ENCODE measurements around the gene PRR11. TPM values are rescaled to one million over a fixed set of nuclear protein-coding genes. Genes with fewer than 3 reads are reported as not detected.

PRR11 gene
- total and polyA plus RNA-seq, 2 of the 8 experiments (the other 6 are each of a cell fraction or from before 2014, with no cell fraction given) = 32.7 to 83.0 TPM

GRCh38 chr17:59131131-59131530 lies 24.4 kb upstream of the PRR11 start:
- Histone ChIP-seq H2BK5ac (ENCODE audit: low read depth, low read length) (no peak overlapping the region), H3K27me3 (replicated peaks in 1 of 4; ENCODE audit: control insufficient read depth in 3 of 4, extremely low read depth in 1 of 4, insufficient read depth in 3 of 4, low read length in 3 of 4) (no peaks in the 10 kb centered on the region), H2AFZ (ENCODE audit: low read length) (no peak overlapping the region), H2AK5ac (ENCODE audit: low read depth, low read length) (no peak overlapping the region), H3K4me1 (replicated peaks in 1 of 4; ENCODE audit: control insufficient read depth in 3 of 4, insufficient read depth in 4 of 4, low read length in 3 of 4) (no peaks in the 10 kb centered on the region), H3K23me2 (ENCODE audit: low read depth, low read length) (no peaks in the 10 kb centered on the region), H3K36me3 (ENCODE audit: control insufficient read depth in 2 of 4, insufficient read depth in 4 of 4, low read length in 3 of 4) (peaks cover 2 to 10% (median 4%) of the 10 kb centered on the region in 4 experiments; a peak in 3 of 8 replicates), H3K4me2 (ENCODE audit: insufficient read depth in 1 of 2, low read depth in 2 of 2, low read length in 2 of 2) (no peak overlapping the region), H3K56ac (replicated peaks; ENCODE audit: insufficient read length, low read depth, low read length) (no peak overlapping the region), H4K91ac (replicated peaks; ENCODE audit: insufficient read length, low read length) (no peak overlapping the region), H3K27ac (ENCODE audit: low read depth, low read length) (no peak overlapping the region), H2BK120ac (replicated peaks; ENCODE audit: low read depth, low read length) (no peak overlapping the region), H2BK20ac (ENCODE audit: low read length) (no peak overlapping the region), H4K5ac (ENCODE audit: insufficient read length, low read depth, low read length) (no peak overlapping the region), H3K23ac (ENCODE audit: insufficient read length) (no peak overlapping the region), H3K18ac (ENCODE audit: extremely low read depth, low read length) (no peak overlapping the region), H4K8ac (ENCODE audit: extremely low read depth, insufficient read depth, low read length) (no peak overlapping the region), H3K79me1 (ENCODE audit: low read depth, low read length) (peaks cover 2% of the 10 kb centered on the region), H3K79me2 (ENCODE audit: control insufficient read depth in 1 of 2, insufficient read depth in 2 of 2, low read length in 2 of 2) (peaks cover 0 to 42% of the 10 kb centered on the region in 2 experiments; a peak in 2 of 4 replicates), H3K9me3 (ENCODE audit: insufficient read depth in 2 of 2, low read depth in 1 of 2, low read length in 1 of 2) (no peaks in the 10 kb centered on the region), H2BK15ac (ENCODE audit: low read length) (no peak overlapping the region), H3K4ac (replicated peaks; ENCODE audit: insufficient read length, low read depth, low read length) (no peak overlapping the region), H4K20me1 (replicated peaks in 1 of 2; ENCODE audit: control insufficient read depth in 1 of 2, insufficient read depth in 2 of 2, low read length in 2 of 2) (peaks cover 0 to 7% of the 10 kb centered on the region in 2 experiments), H3K14ac (ENCODE audit: insufficient read length) (no peak overlapping the region), H3K4me3 (ENCODE audit: extremely low read depth in 1 of 4, insufficient read depth in 2 of 4, low read depth in 3 of 4, low read length in 4 of 4) (no peak overlapping the region), H3K9ac (replicated peaks in 1 of 4; ENCODE audit: extremely low read depth in 1 of 4, low read depth in 3 of 4, low read length in 3 of 4) (no peak overlapping the region), H2BK12ac (ENCODE audit: low read depth, low read length) (no peak overlapping the region)
- WGBS, 2 experiments (ENCODE audit: extremely low coverage in 1 of 2, insufficient coverage in 1 of 2, insufficient read length in 1 of 2, insufficient replicate concordance in 2 of 2, low coverage in 1 of 2, low lambda C conversion rate in 2 of 2, missing lambda C conversion rate in 1 of 2) = 96% methylated on average over 1 of the region's 1 CpG; no CpG with 5 or more reads in 1 of the 2 experiments
- ChIA-PET POLR2A (ENCODE audit: partially characterized antibody) (interaction anchor here (1.2 to 3.2 kb wide), 3 partner anchors 19 to 24 kb away, joined by 3 to 14 read pairs (median 4); partner anchors contain the start of gene TRIM37), CTCF (ENCODE audit: partially characterized antibody) (no interaction called here)
- DNase-seq (ENCODE audit: low read depth in 1 of 2, low spot score in 2 of 2) (no peak), FAIRE-seq (no peak)
- TF ChIP-seq SAP30 (IDR thresholded peaks at IDR 0.05; ENCODE audit: insufficient read depth, insufficient replicate concordance, low read length) = no peak
- TF ChIP-seq JUN (IDR thresholded peaks at IDR 0.05; ENCODE audit: low read depth, low read length) = no peak
- TF ChIP-seq SP2 (IDR thresholded peaks at IDR 0.05; ENCODE audit: low read length) = no peak
- no peak for TF ChIP-seq GTF2F1 (IDR thresholded peaks at IDR 0.05; ENCODE audit: borderline replicate concordance, low read depth, low read length)
- TF ChIP-seq SP1 (IDR thresholded peaks at IDR 0.05; ENCODE audit: low read depth, low read length) = no peak
- no peak for TF ChIP-seq POLR2AphosphoS5 (IDR thresholded peaks at IDR 0.05; ENCODE audit: low read depth, low read length)
- no peak for TF ChIP-seq HDAC2 (IDR thresholded peaks at IDR 0.05; ENCODE audit: borderline replicate concordance in 1 of 2, low read depth in 2 of 2, low read length in 2 of 2)
- TF ChIP-seq, protein P1, sequence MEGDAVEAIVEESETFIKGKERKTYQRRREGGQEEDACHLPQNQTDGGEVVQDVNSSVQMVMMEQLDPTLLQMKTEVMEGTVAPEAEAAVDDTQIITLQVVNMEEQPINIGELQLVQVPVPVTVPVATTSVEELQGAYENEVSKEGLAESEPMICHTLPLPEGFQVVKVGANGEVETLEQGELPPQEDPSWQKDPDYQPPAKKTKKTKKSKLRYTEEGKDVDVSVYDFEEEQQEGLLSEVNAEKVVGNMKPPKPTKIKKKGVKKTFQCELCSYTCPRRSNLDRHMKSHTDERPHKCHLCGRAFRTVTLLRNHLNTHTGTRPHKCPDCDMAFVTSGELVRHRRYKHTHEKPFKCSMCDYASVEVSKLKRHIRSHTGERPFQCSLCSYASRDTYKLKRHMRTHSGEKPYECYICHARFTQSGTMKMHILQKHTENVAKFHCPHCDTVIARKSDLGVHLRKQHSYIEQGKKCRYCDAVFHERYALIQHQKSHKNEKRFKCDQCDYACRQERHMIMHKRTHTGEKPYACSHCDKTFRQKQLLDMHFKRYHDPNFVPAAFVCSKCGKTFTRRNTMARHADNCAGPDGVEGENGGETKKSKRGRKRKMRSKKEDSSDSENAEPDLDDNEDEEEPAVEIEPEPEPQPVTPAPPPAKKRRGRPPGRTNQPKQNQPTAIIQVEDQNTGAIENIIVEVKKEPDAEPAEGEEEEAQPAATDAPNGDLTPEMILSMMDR (IDR thresholded peaks at IDR 0.05; ENCODE audit: control extremely low read depth in 1 of 3, insufficient read depth in 1 of 3, low read depth in 1 of 3, low read length in 3 of 3) = no peak
- no peak for TF ChIP-seq CBX8 (IDR thresholded peaks at IDR 0.05; ENCODE audit: borderline replicate concordance, low read depth, low read length)
- TF ChIP-seq ZNF274 (IDR thresholded peaks at IDR 0.05; ENCODE audit: borderline replicate concordance, extremely low read depth, low read length) = no peak
- TF ChIP-seq TEAD4 (IDR thresholded peaks at IDR 0.05; ENCODE audit: low read depth, low read length) = no peak

Measured in H1 (cell line).